ENCODE results near the gene ZNF316. TPM values are rescaled to one million over a fixed set of nuclear protein-coding genes. Genes with fewer than 3 reads are reported as not detected.

Gene ZNF316
- 10 to 100 TPM in 1 of 2 donors, 1 to 10 TPM in 1; 10.0 to 19.3 TPM for total RNA-seq

GRCh38 chr7:6636741-6637543, at the start of gene ZNF316:
Gene ZNF316 (plus strand): TSS chr7:6637318. CDS start chr7:6642410, 5,092 bp downstream.

GRCh38 chr7:6589829-6590644, 47.1 kb upstream of the ZNF316 start, which contains the start of gene INTS15:
Gene INTS15 (plus strand): TSS chr7:6590021. CDS start chr7:6590284, 263 bp downstream.

GRCh38 chr7:6614953-6615722, 22.0 kb upstream of the ZNF316 start, which contains the start of gene ZNF853:
Gene ZNF853 (plus strand): TSS chr7:6615610. CDS start chr7:6616175, 565 bp downstream.

Other genes with a start within 250 kb of the ZNF316 start
- gene DAGLB, start 189.4 kb upstream of the ZNF316 start, total RNA-seq = 10 to 100 TPM; 12.0 to 13.3 TPM
- 100 to 1,000 TPM in 1 of 2 donors, 10 to 100 TPM in 1; 71.2 to 111 TPM for gene KDELR2, start 153.2 kb upstream of the ZNF316 start, total RNA-seq
- not detected for gene GRID2IP, start 85.9 kb upstream of the ZNF316 start, total RNA-seq
- 10 to 100 TPM; 38.3 to 54.7 TPM for gene ZDHHC4, start 59.9 kb upstream of the ZNF316 start, total RNA-seq
- gene INTS15, start 47.3 kb upstream of the ZNF316 start, total RNA-seq = 10 to 100 TPM; 15.3 to 21.7 TPM
- gene ZNF853, start 21.7 kb upstream of the ZNF316 start, total RNA-seq = 1 to 10 TPM in 1 of 2 donors, not detected in 1; 1.7 TPM
- 10 to 100 TPM; 13.0 to 13.8 TPM for gene ZNF12, start 69.6 kb downstream of the ZNF316 start, total RNA-seq
- gene RSPH10B2, start 116.8 kb downstream of the ZNF316 start, total RNA-seq = under 1 TPM; 0.34 to 0.67 TPM
- gene CCZ1B, start 189.0 kb downstream of the ZNF316 start, total RNA-seq = 10 to 100 TPM; 33.0 to 34.1 TPM

Data from melanocyte of skin (primary cell).